ENCODE data around the gene TMEM238. TPM values are rescaled to one million over a fixed set of nuclear protein-coding genes. Genes with fewer than 3 reads are reported as not detected.

Gene TMEM238
- total RNA-seq, 2 experiments from 2014 or later, result 14.2 to 14.3 TPM

GRCh38 chr19:55362990-55363716 is 20.9 kb downstream of the TMEM238 start, which contains the start of gene GARIN5B:
GARIN5B (minus strand) TSS chr19:55363260; CDS start chr19:55363066, 194 bp downstream.
- Histone ChIP-seq H3K27ac (ENCODE audit: low read depth in 1 of 2, low read length in 2 of 2) (no peak within 1 kb of the TSS), H3K4me3 (ENCODE audit: low read length) (no peak within 1 kb of the TSS), H3K9me3 (ENCODE audit: control insufficient read depth in 1 of 2, insufficient read depth in 1 of 2, low read length in 2 of 2) (peaks cover 0 to under 1% of the 10 kb centered on the region in 2 experiments), H3K4me1 (ENCODE audit: insufficient read depth, low read length) (no peaks in the 10 kb centered on the region), H3K36me3 (ENCODE audit: insufficient read depth, low read length) (no peaks in the 10 kb centered on the region), H3K27me3 (ENCODE audit: control insufficient read depth in 1 of 2, insufficient read depth in 2 of 2, low read length in 2 of 2) (peaks cover 1 to 4% of the 10 kb centered on the region in 2 experiments)
- no peak within 1 kb of the TSS for H3K27ac Mint-ChIP-seq
- no peak for ATAC-seq (ENCODE audit: poor library complexity)
- H3K27me3 Mint-ChIP-seq, result peaks cover 10% of the 10 kb centered on the region
- ChIA-PET POLR2A (no interaction called here), CTCF (no interaction called here)
- no peaks in the 10 kb centered on the region for H3K36me3 Mint-ChIP-seq (ENCODE audit: low read depth)
- intact Hi-C loops (cut with DNase I, micrococcal nuclease), result no loop called here
- no peak for TF ChIP-seq CTCF (IDR thresholded peaks at IDR 0.05)
- H3K4me1 Mint-ChIP-seq (ENCODE audit: low read depth), result no peaks in the 10 kb centered on the region
- H3K4me3 Mint-ChIP-seq, result no peak within 1 kb of the TSS
- no peaks in the 10 kb centered on the region for H3K9me3 Mint-ChIP-seq
- no peak for DNase-seq

- CTCF ChIA-PET, result interaction anchor here (0.7 kb wide), 1 partner anchor 22 kb away, joined by 3 read pairs; the partner anchor contains the start of gene TMEM238
- no peaks in the 10 kb centered on the region for H3K36me3 ChIP-seq (ENCODE audit: insufficient read depth, low read length)
- H3K4me3 ChIP-seq (ENCODE audit: low read length), result no peak overlapping the region
- no peaks in the 10 kb centered on the region for H3K4me1 ChIP-seq (ENCODE audit: insufficient read depth, low read length)
- Mint-ChIP-seq H3K27me3 (peaks cover 8% of the 10 kb centered on the region), H3K4me3 (no peak overlapping the region), H3K27ac (no peak overlapping the region), H3K9me3 (no peaks in the 10 kb centered on the region), H3K36me3 (ENCODE audit: low read depth) (no peaks in the 10 kb centered on the region), H3K4me1 (ENCODE audit: low read depth) (no peaks in the 10 kb centered on the region)
- H3K27me3 ChIP-seq (ENCODE audit: control insufficient read depth in 1 of 2, insufficient read depth in 2 of 2, low read length in 2 of 2), result no peaks in the 10 kb centered on the region
- TF ChIP-seq CTCF (IDR thresholded peaks at IDR 0.05), result no peak
- H3K27ac ChIP-seq (ENCODE audit: low read depth in 1 of 2, low read length in 2 of 2), result no peak overlapping the region
- ATAC-seq (ENCODE audit: poor library complexity), result no peak
- POLR2A ChIA-PET, result interaction anchor here (0.7 kb wide), 1 partner anchor 54 kb away, joined by 4 read pairs; no protein-coding TSS in a partner anchor
- H3K9me3 ChIP-seq (ENCODE audit: control insufficient read depth in 1 of 2, insufficient read depth in 1 of 2, low read length in 2 of 2), result no peaks in the 10 kb centered on the region
- no peak for DNase-seq
- intact Hi-C loops (cut with DNase I, micrococcal nuclease), result no loop called here
Observed at GRCh38 chr19:55362174-55362989, 21.7 kb downstream of the TMEM238 start.

DNA sequence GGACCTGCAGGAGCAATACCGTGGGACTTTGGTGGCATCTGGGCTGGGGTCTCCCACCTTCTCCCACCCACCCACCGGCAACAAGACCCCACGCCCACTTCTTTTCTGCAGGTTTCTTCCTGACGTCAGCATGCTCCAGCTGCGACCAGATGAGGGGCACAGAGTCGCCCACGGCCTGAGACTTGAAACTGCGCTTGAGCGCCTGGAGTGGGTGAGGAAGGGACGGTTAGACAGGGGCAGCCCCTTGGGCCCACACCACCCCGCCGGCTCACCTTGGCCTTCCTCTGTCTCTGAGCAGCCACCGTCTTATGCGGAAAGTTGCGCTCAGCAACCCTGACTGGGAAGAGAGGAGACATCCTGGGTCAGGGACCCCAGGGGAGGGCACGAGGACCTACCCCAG is 23.2 kb downstream of the TMEM238 start:
- CTCF ChIA-PET, result no interaction called here
- peaks cover 13% of the 10 kb centered on the region for H3K27me3 Mint-ChIP-seq
- TF ChIP-seq CTCF (IDR thresholded peaks at IDR 0.05), result no peak

More for the DNA sequence above, 23.2 kb downstream of the TMEM238 start:
- DNase-seq (no peak), ATAC-seq (ENCODE audit: poor library complexity) (no peak)
- intact Hi-C loops (cut with DNase I, micrococcal nuclease), result no loop called here
- no peaks in the 10 kb centered on the region for H3K36me3 ChIP-seq (ENCODE audit: insufficient read depth, low read length)
- Mint-ChIP-seq H3K36me3 (ENCODE audit: low read depth) (no peaks in the 10 kb centered on the region), H3K9me3 (no peaks in the 10 kb centered on the region), H3K4me3 (no peak overlapping the region), H3K4me1 (ENCODE audit: low read depth) (no peaks in the 10 kb centered on the region), H3K27ac (no peak overlapping the region)
- no peaks in the 10 kb centered on the region for H3K9me3 ChIP-seq (ENCODE audit: control insufficient read depth in 1 of 2, insufficient read depth in 1 of 2, low read length in 2 of 2)
- POLR2A ChIA-PET, result interaction anchor here (1.2 kb wide), 1 partner anchor 9 kb away, joined by 3 read pairs; no protein-coding TSS in a partner anchor
- H3K27me3 ChIP-seq (ENCODE audit: control insufficient read depth in 1 of 2, insufficient read depth in 2 of 2, low read length in 2 of 2), result no peaks in the 10 kb centered on the region
- no peak overlapping the region for H3K27ac ChIP-seq (ENCODE audit: low read depth in 1 of 2, low read length in 2 of 2)
- H3K4me3 ChIP-seq (ENCODE audit: low read length), result no peak overlapping the region
- no peaks in the 10 kb centered on the region for H3K4me1 ChIP-seq (ENCODE audit: insufficient read depth, low read length)

Data from CD4-positive, alpha-beta T cell (primary cell).